Activated T-helper 1 cell treated with anti-CD3 and anti-CD28 coated beads, Interleukin-12 subunit alpha, Interleukin-12 subunit beta, Interleukin-2, Interleukin-4 antibody, amounts not matched to agents 30 ng/mL and 10 ng/mL and 1 ng/mL, durations not matched to agents 14 hours and 24 hours and 36 hours (primary cell): Measurements from ENCODE around the gene SIX3. TPM values are rescaled to one million over a fixed set of nuclear protein-coding genes. Genes with fewer than 3 reads are reported as not detected.

Experiments
- DNase-seq: peaks from one replicate; pipeline ENCODE4 v3.0.0; 2021; ENCODE audit warnings: low spot score
- H3K27ac Mint-ChIP-seq: one replicate; pipeline ENCODE4 v1.8.0; 2021; ENCODE audit warnings: mild to moderate bottlenecking, mixed read lengths
- H3K27me3 Mint-ChIP-seq: one replicate; pipeline ENCODE4 v1.8.0; 2022; ENCODE audit warnings: mild to moderate bottlenecking, moderate library complexity, mixed read lengths; ENCODE audit not compliant: insufficient read depth
- H3K36me3 Mint-ChIP-seq: one replicate; pipeline ENCODE4 v1.8.0; 2021; ENCODE audit warnings: low read depth, mixed read lengths
- H3K4me1 Mint-ChIP-seq: one replicate; pipeline ENCODE4 v1.8.0; 2021; ENCODE audit warnings: low read depth, mixed read lengths
- H3K4me3 Mint-ChIP-seq: one replicate; pipeline ENCODE4 v1.8.0; 2021; ENCODE audit warnings: mild to moderate bottlenecking, moderate library complexity, mixed read lengths
- H3K9me3 Mint-ChIP-seq: one replicate; pipeline ENCODE4 v1.8.0; 2021; ENCODE audit warnings: mixed read lengths
- intact Hi-C: fragments of 100-400 bp; cut with micrococcal nuclease; formaldehyde crosslinking; loops from one replicate; pipeline ENCODE4 v1.15.1; 2024
- total RNA-seq: library from RNA; stranded (reverse); gene quantifications from 2 replicates; pipeline ENCODE4 v1.2.3, GENCODE V29; 2022

Gene SIX3
- total RNA-seq, result not detected in 2 replicates

- peak; percentile 23 for DNase-seq
- Mint-ChIP-seq H3K4me3 (peak within 1 kb of the TSS; percentile 73), H3K27me3 (peaks cover 68% of the 10 kb centered on the region), H3K4me1 (peaks cover 19% of the 10 kb centered on the region), H3K36me3 (peaks cover 3% of the 10 kb centered on the region), H3K9me3 (no peaks in the 10 kb centered on the region), H3K27ac (peak within 1 kb of the TSS; percentile 52)
- intact Hi-C loops, result loop anchor here (1.0 to 5.0 kb wide), 2 partner anchors 11 to 231 kb away; no protein-coding TSS in a partner anchor
These were observed at the start of gene SIX3 for GRCh38 chr2:44941551-44942234. SIX3 (plus strand) TSS chr2:44941702; CDS start chr2:44942105, 403 bp downstream.

GRCh38 chr2:44894058-44894457 lies 47.4 kb upstream of the SIX3 start:
- H3K9me3 Mint-ChIP-seq, result peaks cover 20% of the 10 kb centered on the region
- intact Hi-C loops, result no loop called here
- H3K27ac Mint-ChIP-seq, result no peak overlapping the region
- no peaks in the 10 kb centered on the region for H3K4me1 Mint-ChIP-seq
- DNase-seq, result no peak
- H3K4me3 Mint-ChIP-seq, result no peak overlapping the region
- H3K27me3 Mint-ChIP-seq, result peaks cover 7% of the 10 kb centered on the region
- H3K36me3 Mint-ChIP-seq, result no peaks in the 10 kb centered on the region

DNA sequence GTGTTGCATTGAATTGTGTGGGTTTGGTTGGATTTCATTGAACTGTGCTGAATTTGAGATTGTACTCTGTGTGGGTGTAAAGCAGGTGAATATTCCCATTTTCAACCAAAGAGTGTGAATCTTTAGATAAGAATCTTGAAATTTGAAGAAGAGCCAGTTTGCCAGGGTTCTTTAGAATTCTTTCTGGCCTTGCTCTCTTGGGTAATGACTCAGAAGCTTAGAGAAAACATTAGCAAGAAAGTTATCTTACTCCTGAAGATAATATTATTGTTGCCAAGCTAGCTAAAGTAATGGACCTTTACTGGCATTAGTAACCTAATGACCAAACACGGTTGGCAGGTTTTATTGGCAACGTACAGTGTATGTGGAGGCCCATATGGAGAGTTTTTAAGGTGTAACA lies 46.4 kb upstream of the SIX3 start:
- intact Hi-C loops, result no loop called here
- H3K4me1 Mint-ChIP-seq, result no peaks in the 10 kb centered on the region
- no peak overlapping the region for H3K27ac Mint-ChIP-seq
- DNase-seq, result no peak
- peaks cover 10% of the 10 kb centered on the region for H3K27me3 Mint-ChIP-seq
- H3K4me3 Mint-ChIP-seq, result no peak overlapping the region
- peaks cover 20% of the 10 kb centered on the region for H3K9me3 Mint-ChIP-seq
- H3K36me3 Mint-ChIP-seq, result no peaks in the 10 kb centered on the region

DNA sequence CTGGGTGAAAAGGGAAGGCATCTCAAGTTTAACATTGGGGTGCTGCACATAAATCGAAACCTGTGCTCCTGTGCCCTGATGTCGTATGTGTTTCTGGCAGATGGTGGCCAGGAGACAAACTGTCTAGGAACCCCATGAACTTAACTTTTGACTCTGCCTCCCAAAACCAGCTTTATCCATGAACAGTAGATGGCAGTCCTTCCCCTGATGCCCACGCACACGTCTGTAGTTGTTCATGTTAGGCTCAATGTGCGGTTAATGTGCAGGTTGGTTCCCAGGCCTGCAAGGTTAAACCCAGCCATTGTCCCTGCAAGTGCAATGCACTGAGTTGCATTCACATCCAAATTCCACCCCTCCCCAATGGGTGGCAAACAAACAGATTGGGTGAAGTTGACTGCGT lies 44.1 kb upstream of the SIX3 start:
- H3K4me3 Mint-ChIP-seq, result no peak overlapping the region
- no peaks in the 10 kb centered on the region for H3K36me3 Mint-ChIP-seq
- H3K27me3 Mint-ChIP-seq, result peaks cover 12% of the 10 kb centered on the region
- peaks cover 6% of the 10 kb centered on the region for H3K9me3 Mint-ChIP-seq
- no peaks in the 10 kb centered on the region for H3K4me1 Mint-ChIP-seq
- H3K27ac Mint-ChIP-seq, result no peak overlapping the region
- intact Hi-C loops, result no loop called here
- DNase-seq, result no peak

GRCh38 chr2:44902217-44903137 lies 39.0 kb upstream of the SIX3 start:
- no peaks in the 10 kb centered on the region for H3K36me3 Mint-ChIP-seq
- H3K27me3 Mint-ChIP-seq, result peaks cover 12% of the 10 kb centered on the region
- intact Hi-C loops, result no loop called here
- no peak for DNase-seq
- no peak overlapping the region for H3K4me3 Mint-ChIP-seq
- H3K27ac Mint-ChIP-seq, result no peak overlapping the region
- no peaks in the 10 kb centered on the region for H3K9me3 Mint-ChIP-seq
- H3K4me1 Mint-ChIP-seq, result no peaks in the 10 kb centered on the region

DNA sequence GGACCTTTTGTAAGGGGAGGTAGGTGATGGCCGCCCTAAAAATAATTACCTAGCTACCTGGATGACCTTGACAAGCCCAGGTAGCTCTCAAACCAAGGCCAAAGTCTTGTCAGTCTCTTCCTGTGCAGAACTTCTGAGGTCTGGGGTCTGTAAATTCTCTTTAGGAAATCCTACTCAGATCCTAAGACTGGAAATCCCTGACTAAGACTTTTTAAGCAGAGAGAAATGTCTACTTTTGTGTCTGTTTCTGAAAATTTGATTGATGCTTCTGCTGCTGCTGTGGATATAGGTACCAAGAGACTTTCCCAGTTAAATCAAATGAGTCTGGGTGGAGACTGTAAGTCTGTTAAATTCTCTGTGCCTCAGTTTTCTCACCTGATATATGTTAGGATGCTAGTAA lies 36.9 kb upstream of the SIX3 start:
- Mint-ChIP-seq H3K4me3 (no peak overlapping the region), H3K36me3 (no peaks in the 10 kb centered on the region), H3K4me1 (no peaks in the 10 kb centered on the region), H3K27ac (no peak overlapping the region), H3K27me3 (peaks cover 5% of the 10 kb centered on the region), H3K9me3 (no peaks in the 10 kb centered on the region)
- intact Hi-C loops, result no loop called here
- DNase-seq, result no peak

DNA sequence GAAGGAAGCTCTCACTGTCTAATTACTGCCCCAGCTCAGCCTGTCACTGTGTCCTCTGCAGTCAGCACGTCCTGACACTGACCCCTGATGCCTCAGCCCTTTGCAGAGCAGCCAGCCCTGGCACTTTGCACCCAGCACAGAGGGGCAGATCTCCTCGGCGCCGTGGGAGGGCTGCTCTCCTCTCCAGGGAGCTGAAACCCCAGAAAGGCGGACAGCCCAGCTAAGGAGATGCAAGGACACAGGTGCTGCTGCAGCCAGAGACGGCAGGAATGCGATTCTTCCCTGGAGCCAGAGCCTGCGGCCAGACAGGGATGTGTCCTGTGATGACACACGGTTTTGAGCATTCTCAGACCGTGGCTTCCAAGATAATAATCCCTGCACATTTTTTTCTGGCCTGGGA lies 34.5 kb upstream of the SIX3 start:
- Mint-ChIP-seq H3K4me1 (no peaks in the 10 kb centered on the region), H3K4me3 (no peak overlapping the region), H3K36me3 (no peaks in the 10 kb centered on the region), H3K27ac (no peak overlapping the region), H3K9me3 (peaks cover 8% of the 10 kb centered on the region), H3K27me3 (peaks cover 3% of the 10 kb centered on the region)
- intact Hi-C loops, result no loop called here
- DNase-seq, result no peak

GRCh38 chr2:44909831-44910230 lies 31.7 kb upstream of the SIX3 start:
- no peaks in the 10 kb centered on the region for H3K4me1 Mint-ChIP-seq
- peaks cover 8% of the 10 kb centered on the region for H3K9me3 Mint-ChIP-seq
- no peak for DNase-seq
- intact Hi-C loops, result no loop called here
- H3K27ac Mint-ChIP-seq, result no peak overlapping the region
- peaks cover 3% of the 10 kb centered on the region for H3K27me3 Mint-ChIP-seq
- H3K36me3 Mint-ChIP-seq, result no peaks in the 10 kb centered on the region
- no peak overlapping the region for H3K4me3 Mint-ChIP-seq

- Mint-ChIP-seq H3K4me1 (no peaks in the 10 kb centered on the region), H3K27me3 (no peaks in the 10 kb centered on the region), H3K27ac (no peak overlapping the region), H3K9me3 (peaks cover 8% of the 10 kb centered on the region), H3K36me3 (no peaks in the 10 kb centered on the region), H3K4me3 (no peak overlapping the region)
- intact Hi-C loops, result no loop called here
- DNase-seq, result no peak
These were observed 28.8 kb upstream of the SIX3 start for GRCh38 chr2:44912660-44913059.

GRCh38 chr2:44916291-44916690 lies 25.2 kb upstream of the SIX3 start:
- no peak overlapping the region for H3K4me3 Mint-ChIP-seq
- no peak for DNase-seq
- peaks cover 12% of the 10 kb centered on the region for H3K27me3 Mint-ChIP-seq
- intact Hi-C loops, result no loop called here
- no peaks in the 10 kb centered on the region for H3K4me1 Mint-ChIP-seq
- H3K9me3 Mint-ChIP-seq, result no peaks in the 10 kb centered on the region
- H3K27ac Mint-ChIP-seq, result no peak overlapping the region
- H3K36me3 Mint-ChIP-seq, result no peaks in the 10 kb centered on the region

- no peaks in the 10 kb centered on the region for H3K36me3 Mint-ChIP-seq
- H3K4me1 Mint-ChIP-seq, result no peaks in the 10 kb centered on the region
- intact Hi-C loops, result no loop called here
- H3K4me3 Mint-ChIP-seq, result no peak overlapping the region
- DNase-seq, result no peak
- H3K9me3 Mint-ChIP-seq, result no peaks in the 10 kb centered on the region
- peaks cover 19% of the 10 kb centered on the region for H3K27me3 Mint-ChIP-seq
- H3K27ac Mint-ChIP-seq, result no peak overlapping the region
These were observed 23.3 kb upstream of the SIX3 start for GRCh38 chr2:44918095-44918775.

DNA sequence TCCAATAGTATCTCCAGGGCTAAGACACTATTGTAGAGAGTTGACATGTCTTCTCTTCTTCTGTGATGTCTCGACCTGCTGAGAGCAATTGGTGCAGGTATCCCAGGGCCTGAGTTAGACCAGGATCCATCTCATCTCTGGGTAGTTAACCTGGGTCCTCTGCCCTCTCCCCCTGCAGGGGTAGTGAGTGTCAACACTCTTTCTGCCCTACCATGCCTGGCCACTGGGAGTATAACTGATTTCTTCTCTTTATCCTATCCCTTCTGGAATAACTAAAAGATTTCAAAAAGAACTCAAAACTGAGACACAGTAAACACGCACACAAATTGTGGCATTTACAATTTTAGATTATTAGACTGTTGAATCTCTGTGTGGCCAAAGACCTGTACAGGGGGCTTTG lies 20.8 kb upstream of the SIX3 start:
- Mint-ChIP-seq H3K4me3 (no peak overlapping the region), H3K9me3 (no peaks in the 10 kb centered on the region), H3K36me3 (no peaks in the 10 kb centered on the region), H3K4me1 (no peaks in the 10 kb centered on the region), H3K27ac (no peak overlapping the region), H3K27me3 (peaks cover 42% of the 10 kb centered on the region)
- no peak for DNase-seq
- intact Hi-C loops, result no loop called here

DNA sequence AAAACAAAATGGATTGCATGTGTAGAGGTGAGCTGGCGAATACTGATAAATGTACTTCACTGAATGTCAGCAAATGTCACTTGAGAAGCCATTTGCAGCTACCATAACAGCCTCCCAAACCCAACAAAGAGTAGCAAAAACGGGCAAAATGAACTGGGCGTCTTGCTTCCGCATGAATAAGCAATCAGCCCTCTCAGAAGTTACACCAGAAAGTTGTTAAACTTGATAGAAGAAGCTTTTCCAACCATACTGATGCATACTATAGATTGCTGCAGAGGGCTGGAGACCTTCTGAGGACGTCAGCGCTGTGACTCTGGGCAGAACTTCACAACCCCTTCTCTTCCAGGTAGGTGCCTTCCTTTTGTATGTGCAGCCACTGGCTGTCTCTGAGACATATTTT lies 18.7 kb upstream of the SIX3 start:
- no peaks in the 10 kb centered on the region for H3K36me3 Mint-ChIP-seq
- H3K4me1 Mint-ChIP-seq, result no peaks in the 10 kb centered on the region
- H3K4me3 Mint-ChIP-seq, result no peak overlapping the region
- H3K27ac Mint-ChIP-seq, result no peak overlapping the region
- intact Hi-C loops, result no loop called here
- no peak for DNase-seq
- H3K27me3 Mint-ChIP-seq, result peaks cover 59% of the 10 kb centered on the region
- H3K9me3 Mint-ChIP-seq, result no peaks in the 10 kb centered on the region
